Embryonic facial prominence (tissue), 1 donor: ENCODE data around the gene KCNB1.

ENCODE experiments used
- DNase-seq: peaks from one replicate; pipeline ENCODE4 v3.0.0-alpha.2; 2016; ENCODE audit errors: extremely low spot score

Gene KCNB1

DNA sequence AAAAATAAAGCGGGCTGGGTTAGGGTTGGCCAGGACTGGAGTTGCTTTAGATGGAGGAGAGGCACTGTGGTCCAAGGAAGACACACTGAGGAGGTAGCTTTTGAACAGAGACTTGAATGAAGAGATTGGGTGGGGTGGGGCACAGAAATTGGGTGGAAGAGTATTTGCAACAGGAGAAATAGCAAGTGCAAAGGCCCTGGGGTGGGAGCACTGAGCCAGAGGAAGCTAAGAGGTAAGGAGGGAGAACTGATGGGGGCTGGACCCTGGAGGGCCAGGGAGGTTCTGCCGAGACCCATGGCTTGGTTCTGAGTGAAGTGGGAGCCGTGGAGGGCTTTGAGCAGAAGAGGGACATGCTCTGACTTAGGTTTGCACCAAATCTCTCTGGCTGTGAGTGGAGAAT, 45.4 kb downstream of the KCNB1 start:
- no peak for DNase-seq

DNA sequence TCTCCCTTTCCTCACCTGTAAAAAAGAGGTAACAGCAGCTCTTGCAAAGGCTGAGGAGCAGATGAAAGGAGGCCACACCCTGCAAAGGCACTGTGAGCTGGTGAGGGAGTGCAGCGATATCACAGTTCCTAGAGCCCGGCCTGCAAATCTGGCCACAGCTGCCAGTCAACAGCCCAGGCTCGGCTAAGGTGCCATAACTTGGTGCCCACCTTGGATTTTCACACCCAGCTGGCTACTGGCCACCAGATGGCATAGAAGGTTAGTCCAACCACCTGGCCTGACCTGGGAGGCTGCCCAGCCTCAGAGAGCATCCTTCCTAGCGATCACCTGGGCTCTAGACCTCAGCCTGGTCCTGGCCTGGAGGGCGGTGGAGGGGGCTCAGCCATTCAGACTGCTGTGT, 46.8 kb downstream of the KCNB1 start:
- DNase-seq = no peak

DNA sequence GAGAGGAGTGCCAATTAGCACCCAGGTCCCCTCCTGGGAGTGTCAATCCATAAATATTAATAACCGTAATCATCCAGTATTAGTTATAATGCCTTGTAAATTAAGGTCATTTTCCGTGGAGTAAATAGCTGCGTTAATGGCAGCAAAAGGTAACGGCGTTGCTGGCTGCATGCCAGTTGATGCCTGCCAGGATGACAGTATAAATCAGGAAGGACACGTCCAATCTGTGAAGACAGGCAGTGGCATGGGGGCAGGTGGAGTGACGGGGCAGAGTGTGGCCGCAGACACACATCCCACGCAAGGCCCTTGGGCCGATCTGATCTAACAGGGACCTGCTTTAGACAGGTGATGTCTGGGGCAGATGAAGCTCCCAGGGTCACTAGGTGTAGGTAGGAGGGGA, 49.1 kb downstream of the KCNB1 start:
- DNase-seq = no peak

DNA sequence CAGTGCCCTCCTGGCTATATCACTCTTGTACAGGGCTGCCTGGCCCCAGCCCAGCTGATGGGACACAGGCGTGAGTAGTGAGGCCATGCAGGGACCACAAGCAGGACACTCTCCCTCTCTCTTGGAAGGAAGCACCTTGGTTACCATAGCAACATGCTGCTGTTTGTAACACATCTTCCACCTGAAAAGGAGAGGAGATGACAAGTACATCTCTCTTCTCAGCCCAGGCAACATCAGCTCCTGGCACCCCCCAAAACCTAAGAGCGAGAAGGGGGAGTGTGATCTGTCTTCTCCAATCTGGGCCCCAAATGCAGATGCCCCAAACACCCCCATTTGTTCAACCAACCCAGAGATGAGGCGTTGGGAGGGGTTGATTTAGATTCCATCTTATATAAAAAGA, 49.9 kb downstream of the KCNB1 start:
- no peak for DNase-seq

DNA sequence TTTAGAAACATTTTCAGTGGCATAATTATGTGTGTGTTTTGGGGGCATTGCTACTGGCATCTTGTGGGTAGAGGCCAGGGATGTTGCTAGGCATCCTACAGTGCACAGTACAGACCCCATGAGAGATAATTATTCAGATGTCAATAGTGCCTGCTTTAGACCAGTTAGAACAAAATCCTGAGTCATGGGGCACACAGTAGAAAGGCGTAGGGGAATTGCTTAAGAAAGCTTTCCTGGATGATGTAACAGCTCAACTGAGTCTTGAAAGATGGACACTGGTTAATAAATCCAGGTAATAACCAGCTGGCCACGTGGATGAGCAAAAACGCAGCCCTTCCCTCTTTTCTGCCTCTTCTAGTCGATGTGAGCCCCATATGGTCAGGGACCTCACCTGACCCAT, 51.1 kb downstream of the KCNB1 start:
- no peak for DNase-seq

DNA sequence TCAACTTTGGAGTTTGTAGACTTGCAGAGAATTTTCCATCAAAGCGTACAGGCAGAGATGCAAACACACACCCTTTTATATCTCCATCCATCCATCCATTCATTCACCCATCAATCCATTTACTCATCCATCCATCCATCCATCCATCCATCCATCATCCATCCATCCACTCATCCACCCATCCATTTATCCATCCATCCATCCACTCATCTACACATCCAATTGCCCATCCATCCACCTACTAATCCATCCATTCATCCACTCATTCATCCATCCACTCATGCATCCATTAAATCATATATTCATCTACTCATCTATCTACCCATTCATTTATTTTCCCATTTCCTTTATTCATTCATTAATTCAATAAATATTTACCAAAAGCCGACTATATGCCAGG, 52.1 kb downstream of the KCNB1 start:
- no peak for DNase-seq

DNA sequence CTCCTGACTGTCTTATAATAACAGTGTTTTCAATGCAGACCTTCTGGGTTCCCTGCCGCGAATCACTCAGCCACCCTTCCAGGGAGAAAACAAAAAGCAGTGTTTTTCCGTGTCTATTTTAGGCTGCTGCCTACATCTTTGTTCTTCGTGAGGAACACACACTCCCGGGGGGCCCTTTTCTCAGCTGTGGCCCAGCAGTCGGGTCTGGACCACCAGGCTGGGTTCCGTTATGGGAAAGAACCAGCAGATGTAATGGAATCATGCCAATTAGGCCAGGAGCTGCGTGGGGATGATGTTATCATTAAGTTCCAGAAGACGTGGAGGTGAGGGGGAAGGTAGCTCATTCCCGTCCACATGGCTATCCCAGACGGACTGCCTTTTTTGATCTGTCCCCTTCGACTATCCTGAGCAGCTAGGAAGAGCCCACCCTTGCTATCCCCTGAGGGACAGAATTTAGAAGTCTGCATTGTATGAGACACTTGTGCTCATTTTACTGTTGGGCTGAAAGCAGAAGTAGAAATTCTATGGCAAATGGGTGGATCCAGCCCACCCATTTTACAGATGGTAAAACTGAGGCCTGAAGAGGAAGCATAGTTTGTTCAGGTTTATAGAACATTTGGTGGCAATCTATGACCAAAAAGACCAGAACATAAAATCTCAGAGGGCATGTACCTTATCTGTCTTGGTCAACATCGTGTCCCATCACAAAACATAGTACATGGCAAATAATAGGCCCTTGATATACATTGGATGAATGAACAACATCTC, 54.5 kb downstream of the KCNB1 start:
- DNase-seq = no peak

DNA sequence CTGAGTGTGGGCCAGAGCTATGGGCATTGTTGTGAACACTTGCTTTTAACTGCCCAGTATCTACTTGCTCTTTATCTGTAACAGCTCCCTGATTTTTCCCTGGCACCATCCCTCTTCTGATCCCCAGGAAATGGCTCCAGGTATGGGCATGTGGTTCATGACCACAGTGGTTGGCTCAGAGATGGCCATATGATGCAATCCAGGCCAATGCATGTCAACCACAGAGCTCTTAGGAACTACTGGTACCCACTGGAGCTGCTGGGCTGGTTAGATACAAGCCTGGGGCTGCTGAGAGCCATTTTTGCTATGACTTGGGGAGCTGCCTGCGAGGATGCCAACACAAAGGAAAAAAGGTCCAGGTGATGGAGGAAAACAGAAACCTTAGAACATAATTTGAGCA, 55.6 kb downstream of the KCNB1 start:
- DNase-seq = no peak

DNA sequence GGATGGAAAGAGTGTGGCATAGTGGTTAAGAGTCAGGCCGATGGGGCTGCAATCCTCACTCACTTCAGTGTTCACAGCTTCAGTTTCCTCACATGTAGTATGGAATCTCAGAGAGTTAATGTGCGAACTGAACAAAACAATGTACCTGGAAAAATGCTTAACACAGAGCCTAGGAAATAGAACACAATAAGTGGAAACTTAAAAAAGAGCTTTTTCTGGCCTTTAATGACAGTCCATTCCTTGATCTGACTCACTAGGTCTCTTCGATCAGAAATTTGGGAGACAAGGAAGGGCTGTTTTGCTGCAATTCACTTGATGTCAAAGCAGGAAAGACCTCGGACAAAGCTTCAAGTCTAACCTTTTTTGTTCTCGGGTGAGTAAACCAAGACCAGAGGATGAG, 56.1 kb downstream of the KCNB1 start:
- DNase-seq = no peak

DNA sequence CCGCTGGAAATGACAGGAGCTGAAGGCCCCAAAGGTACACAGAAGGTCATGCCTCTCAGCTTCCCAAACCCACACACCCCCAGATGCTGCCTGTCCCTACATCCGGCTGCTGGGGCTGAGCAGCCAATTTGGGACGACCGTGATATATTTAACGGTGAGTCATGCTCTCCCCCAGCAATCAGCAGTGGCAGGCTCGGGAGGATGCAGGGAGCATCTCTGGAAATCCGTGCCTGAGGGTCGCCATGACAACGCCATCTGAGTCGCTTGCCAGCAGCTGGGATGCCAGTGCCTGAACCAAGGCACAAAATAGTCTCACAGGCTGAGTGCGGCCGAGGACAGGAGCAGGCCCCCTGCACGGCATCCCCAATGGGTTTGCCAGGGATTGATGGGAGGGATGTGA, 57.9 kb downstream of the KCNB1 start:
- DNase-seq = no peak

DNA sequence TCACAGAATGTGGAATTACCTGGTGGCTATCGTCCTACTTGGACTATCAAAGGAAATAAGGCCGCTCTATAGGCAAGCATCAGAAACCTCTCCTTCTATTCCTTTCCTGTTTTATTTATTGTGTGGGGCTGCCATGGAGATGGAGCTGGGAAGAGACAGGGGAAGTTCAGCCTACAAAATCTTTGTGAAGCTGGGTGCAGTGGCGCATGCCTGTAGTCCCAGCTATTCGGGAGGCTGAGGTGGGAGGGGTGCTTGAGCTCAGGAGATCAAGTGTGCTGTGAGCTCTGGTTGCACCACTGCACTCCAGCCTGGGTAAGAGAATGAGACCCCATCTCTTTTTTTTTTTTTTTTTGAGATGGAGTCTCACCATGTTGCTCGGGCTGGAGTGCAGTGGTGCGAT, 60.3 kb downstream of the KCNB1 start:
- DNase-seq = no peak

DNA sequence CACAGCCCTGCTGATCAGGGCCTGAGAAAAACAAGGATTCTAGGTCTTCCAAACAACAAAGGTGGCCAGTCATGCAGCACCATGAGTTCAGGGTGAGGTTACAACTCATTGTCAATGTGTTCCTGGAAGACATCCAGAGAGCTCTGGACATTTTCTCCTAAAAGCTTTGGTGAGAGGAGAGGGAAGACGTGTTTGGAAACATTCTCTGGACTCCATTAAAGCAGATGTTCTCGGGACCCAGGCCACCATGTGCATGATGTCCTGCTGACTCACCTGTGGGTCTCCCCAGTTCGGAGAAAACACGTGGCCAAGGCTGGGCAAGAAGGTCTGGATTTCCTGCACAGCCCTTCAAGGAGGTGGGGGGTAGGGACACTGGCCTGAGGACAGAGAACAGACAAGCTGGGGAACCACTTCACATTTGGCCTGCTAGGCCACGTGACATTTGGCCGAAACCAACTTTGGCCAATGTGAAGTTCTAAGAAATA, 61.6 kb downstream of the KCNB1 start:
- DNase-seq = no peak

DNA sequence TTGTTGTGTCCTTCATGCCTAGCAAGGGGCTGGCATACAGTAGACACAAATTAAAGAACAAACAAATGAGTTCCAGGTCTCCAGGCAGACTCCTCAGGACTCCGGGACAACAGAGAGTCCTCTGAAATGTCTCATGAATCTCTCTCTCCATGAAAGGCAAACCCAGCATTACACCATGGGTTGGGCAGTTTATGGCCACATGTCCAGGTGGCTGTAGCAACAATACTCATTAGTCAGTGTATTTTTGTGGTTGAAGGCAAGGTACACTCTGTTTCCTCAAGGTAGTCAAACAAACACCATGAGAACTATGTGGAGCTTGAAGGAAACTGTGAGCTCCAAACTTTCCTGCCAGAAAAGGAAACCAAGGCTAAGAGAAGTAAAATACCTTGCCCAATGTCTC, 62.2 kb downstream of the KCNB1 start:
- no peak for DNase-seq

DNA sequence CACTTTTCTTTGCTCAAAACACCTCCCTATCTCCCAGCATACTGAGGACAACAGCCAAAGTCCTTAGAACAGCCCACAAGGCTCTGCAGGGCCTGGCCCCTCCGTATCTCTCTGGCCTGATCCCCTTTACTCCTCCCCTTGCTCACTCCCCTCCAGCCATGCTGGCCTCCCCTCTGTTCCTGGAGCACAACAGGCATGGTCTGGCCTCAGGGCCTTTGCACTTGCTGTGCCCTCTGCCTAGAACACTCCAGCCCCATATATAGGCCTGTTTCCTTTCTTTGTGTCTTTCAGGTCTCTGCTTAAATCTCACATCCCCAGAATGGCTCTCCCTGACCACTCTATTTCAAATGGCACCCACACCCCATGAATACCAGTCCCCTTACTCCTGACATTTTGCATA, 62.7 kb downstream of the KCNB1 start:
- DNase-seq = no peak

DNA sequence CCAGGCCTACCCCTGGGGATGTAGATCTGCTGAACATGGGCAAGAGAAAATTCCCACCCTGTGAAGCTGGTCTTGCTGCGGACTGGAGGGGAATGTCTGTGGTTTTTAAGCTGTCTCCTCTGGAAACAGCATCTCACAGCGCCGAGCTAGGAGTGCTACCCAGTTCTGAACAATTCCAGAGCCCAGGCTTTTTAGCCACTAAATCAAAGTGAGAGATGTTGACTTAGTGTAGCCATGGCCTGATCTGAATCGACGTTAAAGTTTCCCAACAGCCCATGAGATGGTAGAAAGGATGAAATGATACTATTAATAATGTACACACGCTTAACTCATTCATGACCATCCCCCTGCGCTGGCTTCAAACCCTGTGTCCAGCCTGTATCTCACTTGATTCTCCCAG, 63.7 kb downstream of the KCNB1 start:
- no peak for DNase-seq

DNA sequence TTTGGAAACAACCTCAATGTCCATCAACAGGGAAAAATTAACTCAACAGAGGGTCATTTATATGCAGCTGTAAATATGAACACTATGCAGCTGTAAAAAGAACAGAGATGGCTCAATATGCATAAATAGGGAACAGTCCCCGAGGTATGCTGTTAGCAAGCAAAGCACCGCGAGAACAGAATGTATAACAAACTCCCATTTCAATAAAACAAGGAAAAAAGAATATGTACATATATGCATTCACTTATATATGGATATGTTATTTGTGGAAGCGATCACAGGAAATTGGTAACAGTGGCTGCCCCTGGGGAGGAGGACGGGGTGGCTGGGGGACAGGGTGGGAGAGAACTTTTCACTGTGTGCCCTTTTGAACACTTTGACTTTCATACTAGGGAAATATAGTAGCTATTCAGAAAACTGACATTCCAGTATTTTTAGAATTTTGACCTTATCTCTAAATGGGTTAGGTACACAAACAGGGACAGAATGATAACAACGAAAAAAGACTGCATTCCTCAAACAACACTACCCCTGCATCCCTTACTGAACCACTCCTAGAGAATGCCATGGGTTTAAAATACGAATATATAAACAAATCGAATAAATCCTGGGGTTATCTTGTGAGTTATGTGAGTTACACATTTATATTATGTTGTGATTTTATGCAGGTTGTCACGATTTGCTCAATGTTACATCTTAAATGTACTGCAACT, 64.5 kb downstream of the KCNB1 start:
- no peak for DNase-seq

DNA sequence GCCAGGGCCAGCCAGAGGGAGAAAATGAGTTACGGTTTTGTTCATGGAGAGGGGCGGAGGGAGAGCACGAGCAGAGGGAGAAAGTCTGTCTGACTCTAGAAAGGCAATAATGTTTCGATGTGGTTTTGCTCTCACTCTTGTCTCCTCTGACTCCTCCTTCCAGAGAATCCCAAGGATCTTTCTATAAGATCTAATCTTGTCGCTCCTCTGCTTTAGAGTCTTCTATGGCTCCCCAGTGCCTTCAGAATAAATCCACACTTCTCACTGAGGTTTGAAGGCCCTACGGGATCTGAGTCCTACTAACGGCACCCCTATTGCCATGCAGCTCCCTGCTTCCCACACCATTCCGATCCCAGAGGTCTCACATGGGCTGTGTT, 66.8 kb downstream of the KCNB1 start:
- DNase-seq = no peak

DNA sequence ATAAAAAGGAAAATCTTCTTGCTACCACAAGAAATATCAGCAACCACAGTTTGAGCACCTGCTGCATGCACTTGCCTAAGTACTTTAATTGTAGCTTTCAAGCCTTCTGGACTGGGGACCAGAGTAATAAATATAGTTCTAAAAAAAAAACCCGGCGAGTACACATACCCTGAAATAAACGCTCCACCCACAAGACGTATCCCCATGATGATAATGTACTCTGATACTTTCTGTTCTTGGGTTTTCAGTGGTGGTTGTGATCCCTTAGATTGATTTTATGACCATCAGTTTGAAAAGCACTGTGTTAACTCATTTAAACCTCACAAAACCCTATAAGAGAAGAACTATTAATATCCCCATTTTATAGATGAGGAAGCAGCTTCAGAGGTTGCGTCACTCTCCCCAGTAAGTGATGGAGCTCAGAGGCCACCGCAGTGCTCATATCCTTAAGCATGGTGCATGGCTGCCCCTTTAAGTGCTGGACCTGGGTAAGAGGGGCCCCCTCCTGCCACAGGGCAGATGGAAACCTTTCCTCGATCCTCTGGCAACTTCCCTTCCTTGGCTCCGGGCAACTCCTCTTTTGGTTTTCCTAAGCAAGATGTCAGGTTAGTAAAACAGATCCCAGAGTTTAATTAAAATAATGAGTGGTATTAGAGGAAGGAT, 67.3 kb downstream of the KCNB1 start:
- no peak for DNase-seq

DNA sequence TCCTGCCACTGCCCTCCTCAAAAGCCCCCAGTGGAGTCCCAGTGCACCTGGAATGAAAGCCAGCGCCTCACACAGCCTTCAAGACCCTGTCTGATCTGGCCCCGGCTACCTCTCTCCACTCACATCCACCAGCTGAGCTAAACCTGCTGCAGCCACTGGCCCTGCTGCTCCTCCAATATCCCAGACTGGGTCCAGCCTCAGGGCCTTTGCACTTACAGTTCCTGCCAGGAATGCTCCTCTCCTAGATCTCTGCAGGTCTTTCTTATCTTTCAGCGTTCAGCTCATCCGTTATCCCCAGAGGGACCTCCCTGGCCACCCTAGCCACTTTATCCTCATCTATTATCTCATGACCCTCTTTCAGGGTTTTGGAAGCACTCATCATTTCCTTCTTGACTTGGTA, 68.8 kb downstream of the KCNB1 start:
- DNase-seq = no peak

DNA sequence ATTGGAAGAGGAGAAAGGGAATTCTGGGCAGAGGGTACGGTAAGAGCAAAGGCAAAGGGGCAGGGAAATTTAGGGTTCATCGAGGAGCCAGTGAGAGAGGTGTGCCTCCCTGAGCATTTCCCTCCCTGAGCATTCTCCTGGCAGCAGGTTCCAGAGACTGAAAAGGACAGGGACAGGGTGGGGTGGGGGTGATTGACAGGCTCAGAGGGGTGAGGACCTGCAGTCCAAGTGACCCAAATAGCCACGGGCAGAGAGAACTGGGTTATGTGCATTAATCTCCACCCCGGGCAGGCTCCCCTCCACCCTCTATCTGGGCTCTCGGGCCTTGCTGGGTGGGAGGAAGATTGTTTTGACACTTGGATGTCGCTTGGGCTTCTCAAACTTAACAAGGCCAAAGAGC, 69.5 kb downstream of the KCNB1 start:
- no peak for DNase-seq

DNA sequence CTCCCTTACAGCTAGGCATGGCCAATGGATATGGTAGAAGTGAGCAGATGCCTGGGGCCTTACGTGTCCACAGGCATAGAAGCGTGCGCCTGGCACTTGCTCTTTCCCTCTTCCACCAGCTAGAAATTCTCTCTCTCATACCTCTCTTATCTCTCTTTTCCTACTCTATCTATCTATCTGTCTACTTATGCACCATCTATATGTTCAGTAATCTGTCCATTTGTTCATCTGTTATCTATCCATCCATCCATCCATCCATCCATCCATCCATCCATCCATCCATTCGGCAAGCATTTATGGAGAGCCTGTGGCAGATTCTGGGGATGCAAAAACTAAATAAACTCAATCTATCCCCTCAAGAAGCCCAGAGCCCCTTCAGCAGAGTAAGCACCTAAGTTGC, 70.2 kb downstream of the KCNB1 start:
- DNase-seq = no peak

DNA sequence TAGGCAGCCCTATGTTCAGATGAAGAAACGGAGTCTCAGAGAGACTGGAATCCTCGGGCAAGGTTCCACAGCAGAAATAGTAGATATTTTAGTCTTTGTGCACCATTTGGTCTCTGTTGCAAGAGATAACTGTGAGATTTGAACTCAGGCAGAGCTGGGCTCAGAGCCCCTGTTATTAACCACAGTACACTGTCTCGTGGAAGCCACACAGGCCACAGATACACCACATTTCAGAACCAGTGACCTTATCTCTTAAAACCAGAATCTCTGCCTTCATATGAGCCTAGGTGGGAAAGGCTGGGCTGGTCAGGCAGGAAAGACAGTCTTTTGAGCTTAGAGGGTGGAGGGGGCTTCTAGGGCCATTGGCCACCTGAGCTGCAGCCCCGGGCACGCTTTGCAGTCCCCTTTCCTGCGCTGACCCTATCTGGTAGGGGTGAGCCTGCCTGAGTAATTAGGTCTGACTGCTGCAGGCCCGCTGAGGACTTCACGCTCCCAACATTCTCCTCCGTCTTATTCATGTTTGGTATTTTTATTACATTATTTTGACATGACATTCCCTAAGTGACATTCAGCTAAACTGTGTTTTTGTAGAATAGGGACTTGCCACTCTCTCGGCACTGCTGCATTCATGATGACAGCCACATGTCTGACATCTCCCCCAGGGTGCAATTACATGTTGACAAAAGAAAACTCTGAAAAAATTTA, 71.1 kb downstream of the KCNB1 start:
- DNase-seq = no peak
